ENCODE data around the gene PPP1CB. TPM values are rescaled to one million over a fixed set of nuclear protein-coding genes. Genes with fewer than 3 reads are reported as not detected.

Gene PPP1CB
- total and polyA plus RNA-seq, 10 of the 15 experiments (the other 5 are each of a cell fraction or from before 2014, with no cell fraction given), result 37.5 to 176 (median 84.9) TPM

- Histone ChIP-seq H3K4me2 (ENCODE audit: control insufficient read depth, insufficient read depth) (no peak overlapping the region), H4K20me1 (ENCODE audit: control insufficient read depth, insufficient read depth) (no peaks in the 10 kb centered on the region), H3K79me2 (ENCODE audit: control insufficient read depth, insufficient read depth, low read length) (no peaks in the 10 kb centered on the region), H3K9ac (ENCODE audit: control insufficient read depth, insufficient read depth, low read length) (no peak overlapping the region), H3K4me1 (ENCODE audit: control insufficient read depth, insufficient read depth, low read length) (no peaks in the 10 kb centered on the region), H3K9me3 (replicated peaks; ENCODE audit: control insufficient read depth, insufficient read depth, low read length) (no peaks in the 10 kb centered on the region), H3K4me3 (no peak overlapping the region), H3K27me3 (replicated peaks in 1 of 2; ENCODE audit: control insufficient read depth in 2 of 2, insufficient read depth in 2 of 2, low read length in 1 of 2) (no peaks in the 10 kb centered on the region), H2AFZ (ENCODE audit: control insufficient read depth, low read depth, low read length) (no peak overlapping the region), H3K27ac (ENCODE audit: control insufficient read depth, insufficient read depth) (no peak overlapping the region), H3K36me3 (ENCODE audit: control insufficient read depth in 2 of 2, insufficient read depth in 2 of 2, low read length in 1 of 2) (no peaks in the 10 kb centered on the region)
- ChIA-PET CTCF (no interaction called here), SMC1A (ENCODE audit: uncharacterized antibody, unreplicated experiment) (interaction anchor here (1.0 kb wide), 1 partner anchor 32 kb away, joined by 3 read pairs; no protein-coding TSS in a partner anchor), RAD21 (ENCODE audit: unreplicated experiment) (interaction anchor here (2.7 kb wide), 1 partner anchor 131 kb away, joined by 7 read pairs; no protein-coding TSS in a partner anchor), POLR2A (no interaction called here)
- DNase-seq (ENCODE audit: low read depth, low spot score) (no peak), FAIRE-seq (no peak), ATAC-seq (no peak)
- in situ Hi-C loops (cut with MboI) (no loop called here), intact Hi-C loops (cut with micrococcal nuclease; ENCODE audit: unreplicated experiment) (no loop called here)
- no peak for TF ChIP-seq CBX5 (IDR thresholded peaks at IDR 0.05; ENCODE audit: low read depth)
- TF ChIP-seq CEBPB (IDR thresholded peaks at IDR 0.05; ENCODE audit: borderline replicate concordance in 1 of 2, low read depth in 2 of 2, low read length in 2 of 2), result no peak
- no peak for TF ChIP-seq GABPA (IDR thresholded peaks at IDR 0.05; ENCODE audit: low read depth)
- TF ChIP-seq SIN3A (IDR thresholded peaks at IDR 0.05; ENCODE audit: low read depth, low read length), result no peak
- TF ChIP-seq SRF (IDR thresholded peaks at IDR 0.05; ENCODE audit: low read depth in 2 of 2, low read length in 2 of 2), result no peak
- no peak for TF ChIP-seq HCFC1 (IDR thresholded peaks at IDR 0.05; ENCODE audit: low read length)
- TF ChIP-seq IKZF2 (IDR thresholded peaks at IDR 0.05), result no peak
- TF ChIP-seq NKRF (conservative IDR thresholded peaks at IDR 0.05), result no peak
- no TSS peak for BruUV-seq (replicated peaks)
- 52% methylated on average over 8 of the region's 8 CpGs for whole genome bisulfite sequencing (ENCODE audit: insufficient coverage, insufficient replicate concordance, low lambda C conversion rate, missing lambda C conversion rate)
Measured at GRCh38 chr2:28725021-28725711, 26.5 kb upstream of the PPP1CB start.

Measured in GM12878 (cell line).